ENCODE measurements around the gene C1orf35.

Gene C1orf35

DNA sequence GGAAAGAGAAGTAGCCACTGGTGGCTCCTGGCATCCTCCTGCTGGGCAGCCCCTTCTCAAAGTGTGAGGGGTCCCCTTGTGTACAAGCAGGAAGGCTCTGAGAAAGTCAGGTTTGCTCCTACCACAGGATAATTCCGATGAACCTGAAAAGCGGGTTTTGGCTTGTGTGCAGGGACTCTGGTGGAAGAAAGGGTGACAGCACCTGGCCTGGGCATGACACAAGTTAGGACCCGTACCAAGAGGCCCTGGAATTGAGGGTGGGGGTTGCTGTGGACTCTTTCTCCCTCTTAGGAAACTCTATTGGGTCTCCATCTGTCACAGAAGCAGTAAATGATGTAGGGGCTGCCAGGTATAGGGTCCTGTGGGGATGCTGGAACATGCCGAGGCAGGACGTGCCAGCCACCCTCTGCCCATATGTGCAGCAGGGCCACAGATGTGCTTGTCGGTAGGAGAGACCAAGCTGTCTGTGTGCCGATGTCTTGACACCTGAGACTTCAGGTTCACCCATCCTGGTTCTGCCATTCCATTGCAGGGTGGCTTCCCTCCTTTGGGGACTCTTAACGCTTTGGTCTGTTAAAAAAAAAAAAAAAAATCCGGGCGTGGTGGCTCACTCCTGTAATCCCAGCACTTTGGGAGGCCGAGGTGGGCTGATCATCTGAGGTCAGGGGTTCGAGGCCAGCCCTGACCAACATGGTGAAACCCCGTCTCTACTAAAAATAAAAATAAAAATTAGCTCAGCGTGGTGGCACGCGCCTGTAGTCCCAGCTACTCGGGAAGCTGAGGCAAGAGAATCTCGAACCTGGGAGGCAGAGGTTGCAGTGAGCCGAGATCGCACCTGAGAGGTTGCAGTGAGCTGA, 9.8 kb downstream of the C1orf35 start:
- peak overlapping the region; percentile 6; the same call in 1 of the 2 replicates for H3K4me3 ChIP-seq (ENCODE audit: low read depth, low read length)
- TF ChIP-seq, protein P1, sequence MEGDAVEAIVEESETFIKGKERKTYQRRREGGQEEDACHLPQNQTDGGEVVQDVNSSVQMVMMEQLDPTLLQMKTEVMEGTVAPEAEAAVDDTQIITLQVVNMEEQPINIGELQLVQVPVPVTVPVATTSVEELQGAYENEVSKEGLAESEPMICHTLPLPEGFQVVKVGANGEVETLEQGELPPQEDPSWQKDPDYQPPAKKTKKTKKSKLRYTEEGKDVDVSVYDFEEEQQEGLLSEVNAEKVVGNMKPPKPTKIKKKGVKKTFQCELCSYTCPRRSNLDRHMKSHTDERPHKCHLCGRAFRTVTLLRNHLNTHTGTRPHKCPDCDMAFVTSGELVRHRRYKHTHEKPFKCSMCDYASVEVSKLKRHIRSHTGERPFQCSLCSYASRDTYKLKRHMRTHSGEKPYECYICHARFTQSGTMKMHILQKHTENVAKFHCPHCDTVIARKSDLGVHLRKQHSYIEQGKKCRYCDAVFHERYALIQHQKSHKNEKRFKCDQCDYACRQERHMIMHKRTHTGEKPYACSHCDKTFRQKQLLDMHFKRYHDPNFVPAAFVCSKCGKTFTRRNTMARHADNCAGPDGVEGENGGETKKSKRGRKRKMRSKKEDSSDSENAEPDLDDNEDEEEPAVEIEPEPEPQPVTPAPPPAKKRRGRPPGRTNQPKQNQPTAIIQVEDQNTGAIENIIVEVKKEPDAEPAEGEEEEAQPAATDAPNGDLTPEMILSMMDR (IDR thresholded peaks at IDR 0.05; ENCODE audit: control insufficient read depth, extremely low read depth, insufficient read depth): no peak
- DNase-seq (ENCODE audit: low read depth): no peak

DNA sequence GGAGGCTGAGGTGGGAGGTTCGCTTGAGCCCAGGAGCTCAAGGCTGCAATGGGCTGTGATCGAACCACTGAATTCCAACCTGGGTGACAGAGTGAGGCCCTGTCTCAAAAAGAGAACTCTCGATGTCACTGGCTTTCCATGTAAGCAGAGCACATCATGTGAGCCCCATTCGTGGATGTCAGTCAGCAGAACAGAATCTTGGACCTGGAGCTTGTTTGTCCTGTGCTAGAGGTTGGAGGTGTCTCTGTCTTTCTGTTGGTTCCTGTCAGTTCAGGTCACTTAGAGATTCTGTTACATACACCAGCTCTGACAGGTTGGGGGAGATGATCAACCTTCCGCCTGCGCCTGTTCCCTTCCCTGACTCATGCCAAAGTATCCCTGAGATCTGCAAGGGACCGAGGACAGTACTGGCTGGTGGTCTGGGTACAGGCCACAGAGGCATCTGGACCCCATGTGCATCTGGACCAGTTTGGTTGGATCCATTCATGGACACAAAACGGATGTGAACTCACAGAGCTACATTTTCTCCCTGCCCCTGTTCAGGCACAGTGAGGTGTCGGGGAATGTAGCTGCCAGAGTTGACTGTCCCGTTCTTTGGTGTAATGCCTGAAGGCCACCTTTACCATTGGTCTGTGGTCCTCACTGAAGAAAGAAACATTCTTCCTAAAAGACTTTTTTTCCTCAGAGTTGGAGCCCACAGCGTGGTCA, 10.6 kb downstream of the C1orf35 start:
- no peak for DNase-seq (ENCODE audit: low read depth)
- peak overlapping the region; percentile 6; the same call in 1 of the 2 replicates for H3K4me3 ChIP-seq (ENCODE audit: low read depth, low read length)
- TF ChIP-seq, protein P1 (IDR thresholded peaks at IDR 0.05; ENCODE audit: control insufficient read depth, extremely low read depth, insufficient read depth): no peak

DNA sequence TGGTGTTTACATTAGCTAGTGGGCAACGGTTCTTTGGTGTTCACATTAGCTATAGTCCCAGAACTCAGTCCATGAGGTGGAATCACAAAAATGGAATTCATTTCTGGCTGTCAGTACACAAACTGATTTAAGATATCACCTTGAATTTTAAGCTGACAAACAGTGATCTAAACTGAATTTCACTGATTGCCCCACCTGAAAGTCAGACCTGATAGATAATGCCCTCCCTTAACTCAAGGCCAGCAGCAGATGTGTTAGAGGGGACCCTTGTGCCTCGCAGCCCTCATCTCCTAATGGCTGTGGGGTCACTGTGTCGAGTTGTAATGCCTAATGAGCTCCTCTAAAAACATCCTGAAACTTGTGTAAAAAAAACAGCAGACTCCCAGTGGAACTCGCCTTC, 12.0 kb downstream of the C1orf35 start:
- DNase-seq (ENCODE audit: low read depth): no peak
- no peak overlapping the region for H3K4me3 ChIP-seq (ENCODE audit: low read depth, low read length)
- TF ChIP-seq, protein P1 (IDR thresholded peaks at IDR 0.05; ENCODE audit: control insufficient read depth, extremely low read depth, insufficient read depth): no peak

DNA sequence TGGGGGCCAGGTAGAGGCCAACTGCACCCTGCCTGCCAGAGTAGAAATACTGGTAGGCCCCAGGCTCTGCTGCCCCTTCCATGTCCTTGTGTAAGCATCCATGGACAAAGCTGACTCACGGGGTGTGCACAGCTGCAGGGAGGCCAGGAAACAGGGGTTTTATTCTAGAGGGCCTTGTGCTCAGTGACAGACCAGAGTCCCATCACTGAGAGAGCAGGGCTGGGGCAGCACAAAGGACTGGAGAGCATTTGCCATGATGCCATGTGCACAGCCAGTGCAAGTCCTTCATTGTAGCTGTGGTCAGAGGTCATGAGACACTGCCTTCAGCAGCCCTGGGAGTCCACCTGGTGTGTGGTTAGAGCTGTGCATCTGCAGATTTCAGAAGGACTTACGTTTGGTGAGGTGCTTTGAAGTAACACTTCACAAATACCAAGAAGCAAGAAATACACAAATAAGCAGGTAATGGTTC, 12.5 kb downstream of the C1orf35 start:
- TF ChIP-seq, protein P1 (IDR thresholded peaks at IDR 0.05; ENCODE audit: control insufficient read depth, extremely low read depth, insufficient read depth): 0 out of 2 replicates have a peak, but pooled peaks have one; percentile 18
- DNase-seq (ENCODE audit: low read depth): peak; percentile 60
- H3K4me3 ChIP-seq (ENCODE audit: low read depth, low read length): peak overlapping the region; percentile 39

DNA sequence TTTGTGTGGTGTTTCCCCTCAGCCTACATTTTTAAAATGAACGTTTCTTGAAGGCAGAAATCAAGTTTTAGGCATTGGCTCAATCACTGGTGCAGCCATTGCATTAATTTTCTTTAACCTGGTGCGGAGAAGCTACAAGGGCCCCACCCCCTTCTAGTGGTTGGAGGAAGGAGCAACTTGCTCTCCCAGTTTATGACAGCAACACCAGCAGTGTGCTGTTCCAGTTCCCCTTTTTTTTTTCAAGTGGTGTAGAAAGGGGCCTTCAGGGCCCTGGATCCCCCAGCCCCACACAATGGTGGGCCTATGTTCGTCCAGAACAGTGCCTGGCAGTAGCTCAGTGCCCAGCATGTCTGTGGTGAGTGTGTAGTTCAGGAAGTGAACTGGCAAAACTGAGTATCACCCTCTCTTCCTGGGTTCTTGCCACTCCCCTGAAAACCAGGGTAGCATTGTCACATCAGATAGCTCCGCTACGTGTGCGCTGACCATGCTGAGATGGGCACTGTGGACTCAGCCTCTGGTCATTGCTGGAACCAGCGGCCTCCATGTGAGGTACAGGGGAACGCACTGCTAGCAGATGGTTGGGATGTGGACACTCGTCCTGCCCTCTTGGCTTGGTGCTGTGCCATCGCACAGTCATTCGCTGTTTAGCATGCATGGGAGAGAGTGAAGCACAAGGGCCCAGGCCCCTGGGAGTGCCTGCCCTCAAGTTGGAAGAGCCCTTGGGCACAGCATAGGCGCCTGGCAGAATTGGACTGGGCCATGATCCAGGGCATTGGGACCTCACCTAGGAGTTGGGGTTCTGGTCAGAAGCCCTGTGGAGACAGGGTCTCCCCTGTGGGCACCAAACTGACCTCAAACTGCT, 13.4 kb downstream of the C1orf35 start:
- TF ChIP-seq, protein P1 (IDR thresholded peaks at IDR 0.05; ENCODE audit: control insufficient read depth, extremely low read depth, insufficient read depth): no peak
- peak overlapping the region; percentile 39 for H3K4me3 ChIP-seq (ENCODE audit: low read depth, low read length)
- no peak for DNase-seq (ENCODE audit: low read depth)

All from LNCaP clone FGC (cell line).